GM21447 (cell line): ENCODE results near the gene NCAM1.
"Not testable (repeated sequence)": the region's sequence is repeated elsewhere in the genome, so short reads cannot be mapped to it uniquely, and the experiment has no call there.

ENCODE experiments used
- ATAC-seq: cut with Tn5 transposase; IDR thresholded peaks from one replicate; pipeline ENCODE4 v1.9.1; 2021; ENCODE audit not compliant: unreplicated experiment

NCAM1 gene

GRCh38 chr11:113295993-113296392 lies 334.8 kb downstream of the NCAM1 start:
- no peak for ATAC-seq

- no peak for ATAC-seq
Measured at GRCh38 chr11:113296447-113297205, 335.4 kb downstream of the NCAM1 start.

- not testable (repeated sequence) for ATAC-seq
Measured at GRCh38 chr11:113298496-113298895, 337.3 kb downstream of the NCAM1 start.

GRCh38 chr11:113304916-113305315 lies 343.7 kb downstream of the NCAM1 start:
- no peak for ATAC-seq

- ATAC-seq, result no peak
Measured at GRCh38 chr11:113305440-113306336, 344.5 kb downstream of the NCAM1 start.

GRCh38 chr11:113308601-113309000 lies 347.4 kb downstream of the NCAM1 start:
- ATAC-seq, result no peak

- ATAC-seq, result no peak
Measured at GRCh38 chr11:113311536-113311935, 350.3 kb downstream of the NCAM1 start.

- no peak for ATAC-seq
Measured at GRCh38 chr11:113313601-113314000, 352.4 kb downstream of the NCAM1 start.

GRCh38 chr11:113314065-113314388 lies 352.8 kb downstream of the NCAM1 start:
- no peak for ATAC-seq

- ATAC-seq, result peak; percentile 99
Measured at GRCh38 chr11:113314389-113315301, 353.4 kb downstream of the NCAM1 start, which contains the start of gene TTC12. TTC12 (plus strand) TSS chr11:113314583; CDS start chr11:113316258, 1,675 bp downstream.

- no peak for ATAC-seq
Measured at GRCh38 chr11:113315811-113316210, 354.6 kb downstream of the NCAM1 start.

- ATAC-seq, result no peak
Measured at GRCh38 chr11:113316256-113316655, 355.0 kb downstream of the NCAM1 start.

GRCh38 chr11:113317339-113317738 lies 356.1 kb downstream of the NCAM1 start:
- ATAC-seq, result no peak

- no peak for ATAC-seq
Measured at GRCh38 chr11:113319085-113319484, 357.9 kb downstream of the NCAM1 start.

- no peak for ATAC-seq
Measured at GRCh38 chr11:113322158-113322557, 360.9 kb downstream of the NCAM1 start.

- no peak for ATAC-seq
Measured at GRCh38 chr11:113324250-113324649, 363.0 kb downstream of the NCAM1 start.
